Pancreas (tissue), 10 donors: ENCODE results near the gene CLTB. TPM values are rescaled to one million over a fixed set of nuclear protein-coding genes. Genes with fewer than 3 reads are reported as not detected.
"Not testable (repeated sequence)": the region's sequence is repeated elsewhere in the genome, so short reads cannot be mapped to it uniquely, and the experiment has no call there.

Experiments used
- ATAC-seq, 4 donors: fragments of 200-7000 bp; cut with Tn5 transposase; one replicate each; pipeline versions ENCODE4 v1.8.0 to v1.9.1; 2020; ENCODE audit warnings: mild to moderate bottlenecking in 4 of 4, moderate library complexity in 4 of 4
- DNase-seq, 6 donors: peaks; one replicate each; pipeline ENCODE4 v3.0.0-alpha.2; 2020
- FAIRE-seq: peaks from 2 replicates; lab custom pipeline; 2012; peaks lifted over from hg19 to GRCh38; lab: Jason Lieb, UNC
- H3K27ac ChIP-seq, 4 donors: fragments of 200-600 bp; sonication (generic); 1 replicate in 3 of 4; 2 replicates in 1 of 4; pipeline versions ENCODE4 v1.5.0 to v1.8.0; 2020
- H3K27me3 ChIP-seq, 4 donors: fragments of 200-600 bp; one replicate each; pipeline ENCODE4 v1.8.0; 2021
- H3K36me3 ChIP-seq, 3 donors: fragments of 200-600 bp; sonication (generic) in 1 of 3; one replicate each; pipeline versions ENCODE4 v1.5.0 to v1.8.0; 2020 to 2021
- H3K4me1 ChIP-seq, 3 donors: fragments of 200-600 bp; one replicate each; pipeline ENCODE4 v1.8.0; 2021
- H3K4me3 ChIP-seq, 4 donors: fragments of 200-600 bp; sonication (generic) in 2 of 4; one replicate each; pipeline versions ENCODE4 v1.5.0 to v1.8.0; 2020 to 2021
- H3K9me3 ChIP-seq, 4 donors: fragments of 200-600 bp; one replicate each; pipeline ENCODE4 v1.8.0; 2021
- WGBS, 2 donors: extraction: QIAGEN DNeasy Blood & Tissue Kit; methylation state at CpG; one replicate each; pipeline ENCODE4 v1.1.7; 2013; 5-methylcytosine and 5-hydroxymethylcytosine counted together
- intact Hi-C, 3 donors: fragments of 100-400 bp; cut with DNase I; formaldehyde crosslinking; loops; one replicate each; pipeline versions ENCODE4 v1.11.1 to v1.14.2; 2022
- polyA plus RNA-seq, 2 donors: library from polyadenylated mRNA; stranded (reverse); fragments of 200-250 nt; gene quantifications; one replicate each; pipeline ENCODE4 v1.2.3, GENCODE V29; 2013
- total RNA-seq, 6 donors: library from RNA; stranded (reverse); fragmentation: NEBNext Ultra II Directional in 4 of 6; extraction: Animal tissue kit (Norgen Biotek cat#: 25700) in 4 of 6; gene quantifications; one replicate each; pipeline versions ENCODE4 v1.2.1 to v1.2.4, GENCODE V29; 2021 to 2023
- TF ChIP-seq, protein P1 (sequence below), 4 donors: fragments of 200-600 bp; sonication (generic) in 3 of 4; IDR thresholded peaks; one replicate each; pipeline versions ENCODE4 v1.5.0 to v1.8.0; 2021; ENCODE audit warnings: antibody characterized with exemption in 4 of 4
- donor health status: healthy with polysubstance abuse.
- donor health status: DM: no; HTN: no; CAD: no; lungs with moderate emphysema.
- donor health status: DM: no; HTN: no; CAD: no.
- donor health status: control.
- donor health status: control.
- donor health status: Bipolar disorder and iron deficiency.
- donor health status: DM: yes; HTN: yes; CAD: no.
- donor health status: DM: no; HTN: no; CAD: no.
- donor health status: DM: no; HTN: no; CAD: no.
- donor health status: DM: yes; HTN: yes; CAD: no.

The CLTB gene
- total and polyA plus RNA-seq, 8 donors = 28.6 to 92.0 (median 35.5) TPM

DNA sequence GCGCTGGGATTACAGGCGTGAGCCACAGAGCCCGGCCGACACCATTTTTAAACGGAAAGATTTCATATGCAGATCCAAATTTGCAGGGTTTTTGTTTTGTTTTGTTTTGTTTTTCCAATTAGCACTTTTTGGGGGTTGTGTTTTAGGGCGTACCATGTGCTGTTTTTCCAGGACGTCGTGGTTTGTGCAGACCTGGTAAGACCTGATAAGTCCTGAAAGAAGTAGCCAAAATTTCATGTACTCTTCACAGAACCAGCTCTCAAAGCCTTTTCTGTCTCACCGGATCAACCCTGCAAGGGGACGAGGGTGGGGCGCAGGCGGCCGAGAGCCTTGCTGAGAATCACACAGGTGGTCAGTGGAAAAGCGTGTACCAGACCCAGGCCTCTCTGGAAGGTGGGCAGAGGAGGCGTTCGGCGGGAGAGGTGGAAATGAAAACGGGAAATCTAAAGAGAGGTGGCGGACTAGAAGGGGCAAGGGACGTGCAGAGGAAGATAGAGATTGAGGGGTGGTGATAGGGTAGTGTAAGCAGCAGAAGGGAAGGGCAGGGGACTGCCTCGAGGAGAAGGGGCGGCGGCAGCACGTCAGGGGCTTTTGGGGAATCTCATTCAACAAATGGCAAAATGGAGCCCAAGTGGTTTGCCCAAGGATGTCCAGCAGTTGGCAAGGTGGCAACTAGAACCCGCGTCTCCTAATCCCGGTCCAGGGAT is 30.7 kb upstream of the CLTB start:
- intact Hi-C loops = no loop called here
- 12 to 13% methylated on average over 27 of the region's 27 CpGs for WGBS, 2 donors
- no peak for FAIRE-seq

DNA sequence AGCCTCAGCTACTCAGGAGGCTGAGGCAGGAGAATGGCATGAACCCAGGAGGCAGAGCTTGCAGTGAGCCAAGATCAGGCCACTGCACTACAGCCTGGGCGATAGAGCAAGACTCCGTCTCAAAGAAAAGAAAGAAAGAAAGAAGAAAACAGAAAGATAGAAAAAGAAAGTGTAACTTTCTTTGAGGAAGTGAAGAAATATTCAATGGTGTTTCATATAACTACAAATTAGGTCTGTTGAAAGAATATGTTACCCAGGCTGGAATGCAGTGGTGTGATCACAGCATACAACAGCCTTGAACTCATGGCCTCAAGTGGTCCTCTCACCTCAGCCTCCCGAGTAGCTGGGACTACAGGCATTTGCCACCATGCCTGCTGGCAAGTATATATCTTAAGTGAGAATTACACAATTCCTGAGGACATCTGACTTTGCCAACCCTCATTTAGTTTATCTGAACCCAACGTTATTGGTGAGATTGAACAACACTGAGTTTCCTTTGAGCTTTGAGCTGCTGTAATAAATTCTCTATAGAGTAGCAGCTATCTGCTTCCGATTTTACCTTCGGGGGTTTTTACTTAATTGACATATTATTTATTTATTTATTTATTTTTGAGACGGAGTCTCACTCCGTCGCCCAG is 29.8 kb upstream of the CLTB start:
- Histone ChIP-seq H3K27ac (no peak overlapping the region), H3K36me3 (no peaks in the 10 kb centered on the region), H3K4me3 (no peak overlapping the region), H3K4me1 (peaks cover 0 to 12% (median 6%) of the 10 kb centered on the region in 3 donors), H3K27me3 (no peaks in the 10 kb centered on the region), H3K9me3 (no peaks in the 10 kb centered on the region)
- FAIRE-seq (no peak), ATAC-seq (no peak), DNase-seq (no peak)
- TF ChIP-seq, protein P1, sequence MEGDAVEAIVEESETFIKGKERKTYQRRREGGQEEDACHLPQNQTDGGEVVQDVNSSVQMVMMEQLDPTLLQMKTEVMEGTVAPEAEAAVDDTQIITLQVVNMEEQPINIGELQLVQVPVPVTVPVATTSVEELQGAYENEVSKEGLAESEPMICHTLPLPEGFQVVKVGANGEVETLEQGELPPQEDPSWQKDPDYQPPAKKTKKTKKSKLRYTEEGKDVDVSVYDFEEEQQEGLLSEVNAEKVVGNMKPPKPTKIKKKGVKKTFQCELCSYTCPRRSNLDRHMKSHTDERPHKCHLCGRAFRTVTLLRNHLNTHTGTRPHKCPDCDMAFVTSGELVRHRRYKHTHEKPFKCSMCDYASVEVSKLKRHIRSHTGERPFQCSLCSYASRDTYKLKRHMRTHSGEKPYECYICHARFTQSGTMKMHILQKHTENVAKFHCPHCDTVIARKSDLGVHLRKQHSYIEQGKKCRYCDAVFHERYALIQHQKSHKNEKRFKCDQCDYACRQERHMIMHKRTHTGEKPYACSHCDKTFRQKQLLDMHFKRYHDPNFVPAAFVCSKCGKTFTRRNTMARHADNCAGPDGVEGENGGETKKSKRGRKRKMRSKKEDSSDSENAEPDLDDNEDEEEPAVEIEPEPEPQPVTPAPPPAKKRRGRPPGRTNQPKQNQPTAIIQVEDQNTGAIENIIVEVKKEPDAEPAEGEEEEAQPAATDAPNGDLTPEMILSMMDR (IDR thresholded peaks at IDR 0.05) = no peak
- intact Hi-C loops = no loop called here
- WGBS, 2 donors = 84 to 88% methylated on average over 9 of the region's 9 CpGs

More for the DNA sequence above, 30.7 kb upstream of the CLTB start:
- ATAC-seq (peak; percentile 2 to 17 (median 5)), DNase-seq (peak; percentile 9 to 71 (median 34))
- TF ChIP-seq, protein P1 (IDR thresholded peaks at IDR 0.05) = no peak
- no peaks in the 10 kb centered on the region for H3K36me3 ChIP-seq
- peak overlapping the region; percentile 43 to 87 (median 65) for H3K4me3 ChIP-seq
- H3K9me3 ChIP-seq = no peaks in the 10 kb centered on the region
- peaks cover 0 to 12% (median 6%) of the 10 kb centered on the region in 3 donors for H3K4me1 ChIP-seq
- peak overlapping the region; percentile 87 to 95 (median 92) for H3K27ac ChIP-seq
- H3K27me3 ChIP-seq = no peaks in the 10 kb centered on the region

DNA sequence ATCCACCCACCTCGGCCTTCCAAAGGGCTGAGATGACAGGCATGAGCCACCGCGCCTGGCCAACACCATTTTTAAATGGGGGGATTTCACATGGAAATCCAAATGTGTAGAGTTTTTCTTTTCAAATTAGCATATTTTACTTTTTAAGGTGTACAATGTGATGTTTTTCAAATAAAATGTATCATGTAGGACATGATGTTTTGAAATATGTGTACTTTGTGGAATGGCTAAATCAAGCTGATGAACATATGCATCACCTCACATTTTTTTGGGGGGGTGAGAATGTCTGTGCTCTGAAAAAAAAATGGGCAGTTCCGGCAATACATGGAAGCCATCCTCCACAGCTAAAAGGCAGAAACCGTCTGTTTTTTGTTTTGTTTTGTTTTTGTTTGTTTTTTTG is 28.4 kb upstream of the CLTB start:
- no peak overlapping the region for H3K27ac ChIP-seq
- intact Hi-C loops = no loop called here
- TF ChIP-seq, protein P1 (IDR thresholded peaks at IDR 0.05) = no peak
- H3K4me1 ChIP-seq = peaks cover 0 to 6% (median 5%) of the 10 kb centered on the region in 3 donors
- DNase-seq (no peak), ATAC-seq (no peak), FAIRE-seq (no peak)
- no peaks in the 10 kb centered on the region for H3K9me3 ChIP-seq
- no peak overlapping the region for H3K4me3 ChIP-seq
- H3K36me3 ChIP-seq = no peaks in the 10 kb centered on the region
- 82 to 86% methylated on average over 5 of the region's 5 CpGs for WGBS, 2 donors
- H3K27me3 ChIP-seq = no peaks in the 10 kb centered on the region

DNA sequence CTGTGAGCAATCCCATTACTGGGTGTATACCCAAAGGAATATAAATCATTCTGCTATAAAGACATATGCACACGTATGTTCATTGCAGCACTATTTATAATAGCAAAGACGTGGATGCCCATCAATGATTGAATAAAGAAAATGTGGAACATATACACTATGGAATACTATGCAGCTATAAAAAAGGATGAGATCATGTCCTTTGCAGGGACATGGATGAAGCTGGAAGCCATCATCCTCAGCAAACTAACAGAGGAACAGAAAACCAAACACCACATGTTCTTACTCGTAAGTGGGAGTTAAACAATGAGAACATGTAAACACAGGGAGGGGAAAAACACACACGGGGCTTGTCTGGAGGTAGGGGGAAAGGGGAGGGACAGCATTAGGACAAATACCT is 26.6 kb upstream of the CLTB start:
- H3K36me3 ChIP-seq, FAIRE-seq, H3K9me3 ChIP-seq, H3K27ac ChIP-seq, H3K27me3 ChIP-seq, ATAC-seq, DNase-seq, intact Hi-C loops, H3K4me3 ChIP-seq, H3K4me1 ChIP-seq: not testable (repeated sequence)
- WGBS, 2 donors = 48 to 50% methylated on average over 4 of the region's 4 CpGs

DNA sequence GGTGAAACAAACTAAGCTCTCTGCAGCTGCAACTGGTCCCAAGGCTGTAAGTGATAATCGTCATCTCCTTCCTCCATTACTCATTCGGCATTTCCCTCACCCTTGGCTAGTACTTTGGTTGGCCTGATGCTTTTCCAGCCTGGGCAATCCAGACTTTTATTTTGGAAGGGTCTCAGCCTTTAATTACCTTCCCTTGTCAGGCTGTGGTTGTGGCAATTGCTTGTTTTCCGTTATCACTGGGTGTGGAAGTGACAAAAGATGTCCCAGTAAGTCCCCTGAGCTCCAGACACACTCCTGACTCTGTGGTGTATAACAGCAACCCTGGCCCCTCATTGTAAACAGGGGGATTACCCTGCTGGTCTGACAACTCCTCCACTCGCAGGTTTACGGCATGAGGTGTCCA is 25.6 kb upstream of the CLTB start:
- intact Hi-C loops = no loop called here
- TF ChIP-seq, protein P1 (IDR thresholded peaks at IDR 0.05) = no peak
- no peak for FAIRE-seq
- Histone ChIP-seq H3K27me3 (no peaks in the 10 kb centered on the region), H3K27ac (no peak overlapping the region), H3K36me3 (no peaks in the 10 kb centered on the region), H3K4me3 (no peak overlapping the region), H3K4me1 (no peaks in the 10 kb centered on the region), H3K9me3 (no peaks in the 10 kb centered on the region)
- no peak for ATAC-seq
- no peak for DNase-seq
- 17 to 19% methylated on average over 5 of the region's 5 CpGs for WGBS, 2 donors
